ENCODE data around the gene TBX5. TPM values are rescaled to one million over a fixed set of nuclear protein-coding genes. Genes with fewer than 3 reads are reported as not detected.

TBX5 gene
- polyA plus RNA-seq, 1 of the 3 experiments (the other 2 are of a cell fraction): not detected

GRCh38 chr12:114316076-114316475, 89.9 kb downstream of the TBX5 start (continued):
- TF ChIP-seq FOXM1 (IDR thresholded peaks at IDR 0.05; ENCODE audit: low read depth): no peak

GRCh38 chr12:114314974-114315720, 90.8 kb downstream of the TBX5 start:
- Histone ChIP-seq H3K79me2 (ENCODE audit: insufficient read depth) (no peaks in the 10 kb centered on the region), H4K20me1 (ENCODE audit: insufficient read depth) (no peaks in the 10 kb centered on the region), H2AFZ (ENCODE audit: low read depth) (no peak overlapping the region), H3K4me1 (ENCODE audit: control insufficient read depth in 1 of 2, insufficient read depth in 2 of 2, low read depth in 1 of 2, low read length in 1 of 2) (no peaks in the 10 kb centered on the region), H3K4me3 (ENCODE audit: low read depth in 2 of 2, low read length in 1 of 2) (no peak overlapping the region), H3K27me3 (ENCODE audit: insufficient read depth) (no peaks in the 10 kb centered on the region), H3K9me2 (no peaks in the 10 kb centered on the region), H3K27ac (ENCODE audit: low read depth in 2 of 2, low read length in 1 of 2) (peak overlapping the region in 1 of 2 experiments; percentile 74; a peak in 2 of 4 replicates), H3K4me2 (peak overlapping the region; percentile 37; the same call in 1 of the 2 replicates), H3K36me3 (replicated peaks in 1 of 2; ENCODE audit: control insufficient read depth in 1 of 2, insufficient read depth in 2 of 2, low read length in 1 of 2) (no peaks in the 10 kb centered on the region), H3K9ac (no peak overlapping the region), H3K9me3 (no peaks in the 10 kb centered on the region), H3F3A (replicated peaks; ENCODE audit: insufficient read depth) (peaks cover 8% of the 10 kb centered on the region)
- ChIA-PET POLR2A (no interaction called here), CTCF (no interaction called here)
- DNase-seq: no peak
- TF ChIP-seq FOXM1 (IDR thresholded peaks at IDR 0.05; ENCODE audit: low read depth): no peak
- no peak for TF ChIP-seq MAX (IDR thresholded peaks at IDR 0.05; ENCODE audit: low read depth)
- TF ChIP-seq SIN3A (IDR thresholded peaks at IDR 0.05; ENCODE audit: borderline replicate concordance, low read depth, low read length): no peak
- TF ChIP-seq RXRA (IDR thresholded peaks at IDR 0.05; ENCODE audit: borderline replicate concordance, low read depth): no peak
- TF ChIP-seq JUND (IDR thresholded peaks at IDR 0.05): no peak
- no peak for TF ChIP-seq RCOR1 (IDR thresholded peaks at IDR 0.05; ENCODE audit: low read length)
- WGBS (ENCODE audit: low lambda C conversion rate): 61% methylated on average over 16 of the region's 16 CpGs

- Histone ChIP-seq H4K20me1 (ENCODE audit: insufficient read depth) (no peaks in the 10 kb centered on the region), H3K27me3 (ENCODE audit: insufficient read depth) (no peaks in the 10 kb centered on the region), H3K4me3 (ENCODE audit: low read depth in 2 of 2, low read length in 1 of 2) (no peak overlapping the region), H3F3A (replicated peaks; ENCODE audit: insufficient read depth) (peaks cover 8% of the 10 kb centered on the region), H3K36me3 (replicated peaks in 1 of 2; ENCODE audit: control insufficient read depth in 1 of 2, insufficient read depth in 2 of 2, low read length in 1 of 2) (no peaks in the 10 kb centered on the region), H3K27ac (ENCODE audit: low read depth in 2 of 2, low read length in 1 of 2) (no peak overlapping the region), H3K4me2 (no peak overlapping the region), H3K9me3 (no peaks in the 10 kb centered on the region), H3K79me2 (ENCODE audit: insufficient read depth) (no peaks in the 10 kb centered on the region), H3K9ac (no peak overlapping the region), H2AFZ (ENCODE audit: low read depth) (no peak overlapping the region), H3K4me1 (ENCODE audit: control insufficient read depth in 1 of 2, insufficient read depth in 2 of 2, low read depth in 1 of 2, low read length in 1 of 2) (no peaks in the 10 kb centered on the region), H3K9me2 (no peaks in the 10 kb centered on the region)
- DNase-seq: no peak
- WGBS (ENCODE audit: low lambda C conversion rate): 61% methylated on average over 6 of the region's 7 CpGs
- ChIA-PET CTCF (no interaction called here), POLR2A (no interaction called here)
- TF ChIP-seq MEF2A (IDR thresholded peaks at IDR 0.05; ENCODE audit: borderline replicate concordance, low read depth): no peak
- TF ChIP-seq FOXM1 (IDR thresholded peaks at IDR 0.05; ENCODE audit: low read depth): no peak
- no peak for TF ChIP-seq CTCF (IDR thresholded peaks at IDR 0.05)
- no peak for TF ChIP-seq ELF1 (IDR thresholded peaks at IDR 0.05)
- TF ChIP-seq SMC3 (IDR thresholded peaks at IDR 0.05; ENCODE audit: low read depth, low read length): no peak
- TF ChIP-seq RXRA (IDR thresholded peaks at IDR 0.05; ENCODE audit: borderline replicate concordance, low read depth): no peak
- TF ChIP-seq RAD21 (IDR thresholded peaks at IDR 0.05; ENCODE audit: low read length): no peak
- TF ChIP-seq TEAD4 (IDR thresholded peaks at IDR 0.05; ENCODE audit: borderline replicate concordance, insufficient read depth): no peak
- TF ChIP-seq JUND (IDR thresholded peaks at IDR 0.05): no peak
- no peak for TF ChIP-seq NFIC (IDR thresholded peaks at IDR 0.05; ENCODE audit: borderline replicate concordance)
- TF ChIP-seq, protein P1, sequence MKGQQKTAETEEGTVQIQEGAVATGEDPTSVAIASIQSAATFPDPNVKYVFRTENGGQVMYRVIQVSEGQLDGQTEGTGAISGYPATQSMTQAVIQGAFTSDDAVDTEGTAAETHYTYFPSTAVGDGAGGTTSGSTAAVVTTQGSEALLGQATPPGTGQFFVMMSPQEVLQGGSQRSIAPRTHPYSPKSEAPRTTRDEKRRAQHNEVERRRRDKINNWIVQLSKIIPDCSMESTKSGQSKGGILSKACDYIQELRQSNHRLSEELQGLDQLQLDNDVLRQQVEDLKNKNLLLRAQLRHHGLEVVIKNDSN (IDR thresholded peaks at IDR 0.05; ENCODE audit: borderline replicate concordance, low read depth): no peak
- no peak for TF ChIP-seq GATA2 (CRISPR knock-in tag; IDR thresholded peaks at IDR 0.05)
- no peak for TF ChIP-seq GABPA (IDR thresholded peaks at IDR 0.05; ENCODE audit: low read depth)
- no peak for TF ChIP-seq ZBTB33 (IDR thresholded peaks at IDR 0.05; ENCODE audit: borderline replicate concordance, low read depth)
- TF ChIP-seq SIN3A (IDR thresholded peaks at IDR 0.05; ENCODE audit: borderline replicate concordance, low read depth, low read length): no peak
- TF ChIP-seq EZH2phosphoT487 (IDR thresholded peaks at IDR 0.05; ENCODE audit: borderline replicate concordance, low read depth): no peak
Observed at GRCh38 chr12:114314403-114314802, 91.5 kb downstream of the TBX5 start.

Data from SK-N-SH (cell line).